ENCODE measurements around the gene ABHD17A. TPM values are rescaled to one million over a fixed set of nuclear protein-coding genes. Genes with fewer than 3 reads are reported as not detected.

The ABHD17A gene
- total and polyA plus RNA-seq, 9 of the 15 experiments (the other 6 are each of a cell fraction or from before 2014, with no cell fraction given): 0.04 to 135 (median 21.8) TPM; not detected in 1

GRCh38 chr19:1848399-1849131 is 36.7 kb downstream of the ABHD17A start, which contains the start of gene REXO1 (continued):
- TF ChIP-seq, protein P1, sequence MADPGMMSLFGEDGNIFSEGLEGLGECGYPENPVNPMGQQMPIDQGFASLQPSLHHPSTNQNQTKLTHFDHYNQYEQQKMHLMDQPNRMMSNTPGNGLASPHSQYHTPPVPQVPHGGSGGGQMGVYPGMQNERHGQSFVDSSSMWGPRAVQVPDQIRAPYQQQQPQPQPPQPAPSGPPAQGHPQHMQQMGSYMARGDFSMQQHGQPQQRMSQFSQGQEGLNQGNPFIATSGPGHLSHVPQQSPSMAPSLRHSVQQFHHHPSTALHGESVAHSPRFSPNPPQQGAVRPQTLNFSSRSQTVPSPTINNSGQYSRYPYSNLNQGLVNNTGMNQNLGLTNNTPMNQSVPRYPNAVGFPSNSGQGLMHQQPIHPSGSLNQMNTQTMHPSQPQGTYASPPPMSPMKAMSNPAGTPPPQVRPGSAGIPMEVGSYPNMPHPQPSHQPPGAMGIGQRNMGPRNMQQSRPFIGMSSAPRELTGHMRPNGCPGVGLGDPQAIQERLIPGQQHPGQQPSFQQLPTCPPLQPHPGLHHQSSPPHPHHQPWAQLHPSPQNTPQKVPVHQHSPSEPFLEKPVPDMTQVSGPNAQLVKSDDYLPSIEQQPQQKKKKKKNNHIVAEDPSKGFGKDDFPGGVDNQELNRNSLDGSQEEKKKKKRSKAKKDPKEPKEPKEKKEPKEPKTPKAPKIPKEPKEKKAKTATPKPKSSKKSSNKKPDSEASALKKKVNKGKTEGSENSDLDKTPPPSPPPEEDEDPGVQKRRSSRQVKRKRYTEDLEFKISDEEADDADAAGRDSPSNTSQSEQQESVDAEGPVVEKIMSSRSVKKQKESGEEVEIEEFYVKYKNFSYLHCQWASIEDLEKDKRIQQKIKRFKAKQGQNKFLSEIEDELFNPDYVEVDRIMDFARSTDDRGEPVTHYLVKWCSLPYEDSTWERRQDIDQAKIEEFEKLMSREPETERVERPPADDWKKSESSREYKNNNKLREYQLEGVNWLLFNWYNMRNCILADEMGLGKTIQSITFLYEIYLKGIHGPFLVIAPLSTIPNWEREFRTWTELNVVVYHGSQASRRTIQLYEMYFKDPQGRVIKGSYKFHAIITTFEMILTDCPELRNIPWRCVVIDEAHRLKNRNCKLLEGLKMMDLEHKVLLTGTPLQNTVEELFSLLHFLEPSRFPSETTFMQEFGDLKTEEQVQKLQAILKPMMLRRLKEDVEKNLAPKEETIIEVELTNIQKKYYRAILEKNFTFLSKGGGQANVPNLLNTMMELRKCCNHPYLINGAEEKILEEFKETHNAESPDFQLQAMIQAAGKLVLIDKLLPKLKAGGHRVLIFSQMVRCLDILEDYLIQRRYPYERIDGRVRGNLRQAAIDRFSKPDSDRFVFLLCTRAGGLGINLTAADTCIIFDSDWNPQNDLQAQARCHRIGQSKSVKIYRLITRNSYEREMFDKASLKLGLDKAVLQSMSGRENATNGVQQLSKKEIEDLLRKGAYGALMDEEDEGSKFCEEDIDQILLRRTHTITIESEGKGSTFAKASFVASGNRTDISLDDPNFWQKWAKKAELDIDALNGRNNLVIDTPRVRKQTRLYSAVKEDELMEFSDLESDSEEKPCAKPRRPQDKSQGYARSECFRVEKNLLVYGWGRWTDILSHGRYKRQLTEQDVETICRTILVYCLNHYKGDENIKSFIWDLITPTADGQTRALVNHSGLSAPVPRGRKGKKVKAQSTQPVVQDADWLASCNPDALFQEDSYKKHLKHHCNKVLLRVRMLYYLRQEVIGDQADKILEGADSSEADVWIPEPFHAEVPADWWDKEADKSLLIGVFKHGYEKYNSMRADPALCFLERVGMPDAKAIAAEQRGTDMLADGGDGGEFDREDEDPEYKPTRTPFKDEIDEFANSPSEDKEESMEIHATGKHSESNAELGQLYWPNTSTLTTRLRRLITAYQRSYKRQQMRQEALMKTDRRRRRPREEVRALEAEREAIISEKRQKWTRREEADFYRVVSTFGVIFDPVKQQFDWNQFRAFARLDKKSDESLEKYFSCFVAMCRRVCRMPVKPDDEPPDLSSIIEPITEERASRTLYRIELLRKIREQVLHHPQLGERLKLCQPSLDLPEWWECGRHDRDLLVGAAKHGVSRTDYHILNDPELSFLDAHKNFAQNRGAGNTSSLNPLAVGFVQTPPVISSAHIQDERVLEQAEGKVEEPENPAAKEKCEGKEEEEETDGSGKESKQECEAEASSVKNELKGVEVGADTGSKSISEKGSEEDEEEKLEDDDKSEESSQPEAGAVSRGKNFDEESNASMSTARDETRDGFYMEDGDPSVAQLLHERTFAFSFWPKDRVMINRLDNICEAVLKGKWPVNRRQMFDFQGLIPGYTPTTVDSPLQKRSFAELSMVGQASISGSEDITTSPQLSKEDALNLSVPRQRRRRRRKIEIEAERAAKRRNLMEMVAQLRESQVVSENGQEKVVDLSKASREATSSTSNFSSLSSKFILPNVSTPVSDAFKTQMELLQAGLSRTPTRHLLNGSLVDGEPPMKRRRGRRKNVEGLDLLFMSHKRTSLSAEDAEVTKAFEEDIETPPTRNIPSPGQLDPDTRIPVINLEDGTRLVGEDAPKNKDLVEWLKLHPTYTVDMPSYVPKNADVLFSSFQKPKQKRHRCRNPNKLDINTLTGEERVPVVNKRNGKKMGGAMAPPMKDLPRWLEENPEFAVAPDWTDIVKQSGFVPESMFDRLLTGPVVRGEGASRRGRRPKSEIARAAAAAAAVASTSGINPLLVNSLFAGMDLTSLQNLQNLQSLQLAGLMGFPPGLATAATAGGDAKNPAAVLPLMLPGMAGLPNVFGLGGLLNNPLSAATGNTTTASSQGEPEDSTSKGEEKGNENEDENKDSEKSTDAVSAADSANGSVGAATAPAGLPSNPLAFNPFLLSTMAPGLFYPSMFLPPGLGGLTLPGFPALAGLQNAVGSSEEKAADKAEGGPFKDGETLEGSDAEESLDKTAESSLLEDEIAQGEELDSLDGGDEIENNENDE (IDR thresholded peaks at IDR 0.05; ENCODE audit: low read depth, low read length): no peak
- TF ChIP-seq SRSF3 (IDR thresholded peaks at IDR 0.05; ENCODE audit: insufficient read depth, low read length) (no peak), REST (IDR thresholded peaks at IDR 0.05; ENCODE audit: borderline replicate concordance) (peak; percentile 49; the same call in 1 of the 2 replicates), REST (CRISPR knock-in tag; IDR thresholded peaks at IDR 0.05; ENCODE audit: low read depth) (peak; percentile 74; the same call in 1 of the 2 replicates), ARID2 (IDR thresholded peaks at IDR 0.05) (no peak), NFIC (IDR thresholded peaks at IDR 0.05) (0 out of 2 replicates have a peak, but pooled peaks have one; percentile 8), ZNF143 (CRISPR knock-in tag; IDR thresholded peaks at IDR 0.05) (peak; percentile 78), ZNF57 (CRISPR knock-in tag; IDR thresholded peaks at IDR 0.05) (no peak)

All from K562 (cell line).